Amniotic stem cell (primary cell): ENCODE results near the gene NECTIN4.
"Not testable (repeated sequence)": the region's sequence is repeated elsewhere in the genome, so short reads cannot be mapped to it uniquely, and the experiment has no call there.

Experiments used
- DNase-seq: peaks from one replicate; lab custom pipeline; 2025; lab: John Stamatoyannopoulos, UW

NECTIN4 gene

DNA sequence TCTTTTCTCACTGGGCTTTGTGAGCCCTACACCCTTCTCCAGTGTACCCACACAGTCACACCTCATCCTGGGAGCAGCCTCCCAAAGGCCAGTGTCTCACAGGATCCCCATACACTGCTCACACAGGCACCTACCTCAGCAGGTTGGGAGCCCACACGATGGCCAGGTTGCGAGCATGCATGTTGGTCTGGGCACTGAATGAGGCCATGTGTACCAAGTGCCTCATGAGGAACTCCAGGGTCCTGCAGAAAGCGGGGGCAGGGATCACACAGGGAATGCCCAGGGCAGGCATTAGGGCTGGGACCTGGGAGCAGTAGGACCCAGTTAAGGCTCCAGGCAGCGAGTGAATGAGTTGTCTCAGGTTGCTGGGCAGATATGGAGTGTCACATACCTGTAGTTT, 35.1 kb downstream of the NECTIN4 start:
- DNase-seq: no peak

DNA sequence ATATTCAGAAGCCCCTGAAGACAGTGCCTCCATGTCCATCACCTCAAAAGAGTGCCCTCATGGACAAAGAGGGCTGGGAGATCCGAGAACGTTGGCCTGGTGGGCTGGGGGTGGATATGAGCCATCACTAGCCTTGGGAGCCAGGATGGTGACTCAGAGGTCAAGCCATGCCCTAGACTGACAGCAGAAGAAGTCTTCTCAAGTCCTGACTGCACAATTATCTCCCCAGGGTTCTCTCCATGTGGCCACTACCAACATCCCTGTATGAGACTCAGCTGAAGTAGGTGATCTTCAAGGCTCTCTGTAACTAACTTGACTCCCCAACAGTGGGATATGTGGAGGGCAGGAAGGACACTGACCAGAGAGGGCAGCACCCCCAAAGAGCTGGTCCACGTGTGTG, 36.5 kb downstream of the NECTIN4 start:
- DNase-seq: no peak

DNA sequence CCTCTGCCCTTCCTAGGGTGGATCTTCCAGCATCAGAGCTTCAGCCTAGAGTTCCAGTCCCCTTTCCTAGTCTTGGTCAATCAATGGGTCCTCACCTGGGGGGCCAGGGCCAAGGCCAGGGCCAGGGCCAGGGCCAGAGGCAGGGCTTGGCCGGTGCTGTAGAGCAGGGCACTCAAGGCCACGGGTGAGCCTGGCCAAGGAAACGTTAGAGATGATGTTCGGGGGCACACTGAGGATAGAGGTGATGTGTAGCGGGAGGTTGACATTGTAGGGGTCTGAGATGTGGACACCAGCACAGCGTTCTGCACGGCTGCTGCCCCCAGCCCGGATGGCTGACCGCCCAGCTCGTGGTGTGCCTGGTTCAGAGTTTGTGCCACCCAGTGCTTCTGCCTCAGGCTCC, 38.1 kb downstream of the NECTIN4 start:
- DNase-seq: no peak

DNA sequence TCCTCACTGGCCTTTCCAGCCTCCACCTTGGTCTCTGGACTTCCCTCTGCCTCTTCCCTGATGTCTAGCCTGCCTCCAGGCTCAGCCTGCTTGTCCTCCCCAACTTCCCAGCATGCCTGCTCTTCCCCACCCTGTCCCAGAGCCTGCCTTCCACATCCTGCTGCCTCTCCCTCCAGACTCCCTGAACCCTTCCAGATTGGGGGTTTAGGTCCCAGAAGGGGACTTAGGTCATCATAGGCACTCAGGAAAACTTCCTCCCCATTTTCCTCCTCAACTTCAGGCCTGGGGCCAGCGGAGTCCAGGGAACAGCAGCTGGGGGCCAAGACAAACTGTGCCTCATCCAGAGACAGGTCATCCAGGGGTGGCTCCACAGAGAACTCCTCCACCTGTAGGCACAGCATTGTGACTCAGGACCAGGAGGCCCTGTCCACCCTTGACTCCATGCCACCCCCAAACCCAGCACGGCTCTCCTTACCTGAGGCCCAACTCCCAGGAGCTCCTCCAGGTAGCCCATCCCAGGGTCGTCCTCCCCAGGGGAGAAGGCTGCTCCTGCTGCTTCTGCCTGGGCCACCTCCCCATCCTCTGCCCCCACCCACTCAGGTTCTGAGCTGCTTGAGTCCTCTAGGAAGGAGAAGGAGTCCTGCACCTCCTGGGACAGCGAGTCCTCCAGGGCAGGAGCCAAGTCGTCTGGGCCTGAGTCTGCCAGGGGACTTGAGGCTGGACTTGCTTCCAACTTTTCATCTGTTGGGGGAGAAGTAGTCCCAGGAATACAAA, 40.2 kb downstream of the NECTIN4 start:
- DNase-seq: no peak

DNA sequence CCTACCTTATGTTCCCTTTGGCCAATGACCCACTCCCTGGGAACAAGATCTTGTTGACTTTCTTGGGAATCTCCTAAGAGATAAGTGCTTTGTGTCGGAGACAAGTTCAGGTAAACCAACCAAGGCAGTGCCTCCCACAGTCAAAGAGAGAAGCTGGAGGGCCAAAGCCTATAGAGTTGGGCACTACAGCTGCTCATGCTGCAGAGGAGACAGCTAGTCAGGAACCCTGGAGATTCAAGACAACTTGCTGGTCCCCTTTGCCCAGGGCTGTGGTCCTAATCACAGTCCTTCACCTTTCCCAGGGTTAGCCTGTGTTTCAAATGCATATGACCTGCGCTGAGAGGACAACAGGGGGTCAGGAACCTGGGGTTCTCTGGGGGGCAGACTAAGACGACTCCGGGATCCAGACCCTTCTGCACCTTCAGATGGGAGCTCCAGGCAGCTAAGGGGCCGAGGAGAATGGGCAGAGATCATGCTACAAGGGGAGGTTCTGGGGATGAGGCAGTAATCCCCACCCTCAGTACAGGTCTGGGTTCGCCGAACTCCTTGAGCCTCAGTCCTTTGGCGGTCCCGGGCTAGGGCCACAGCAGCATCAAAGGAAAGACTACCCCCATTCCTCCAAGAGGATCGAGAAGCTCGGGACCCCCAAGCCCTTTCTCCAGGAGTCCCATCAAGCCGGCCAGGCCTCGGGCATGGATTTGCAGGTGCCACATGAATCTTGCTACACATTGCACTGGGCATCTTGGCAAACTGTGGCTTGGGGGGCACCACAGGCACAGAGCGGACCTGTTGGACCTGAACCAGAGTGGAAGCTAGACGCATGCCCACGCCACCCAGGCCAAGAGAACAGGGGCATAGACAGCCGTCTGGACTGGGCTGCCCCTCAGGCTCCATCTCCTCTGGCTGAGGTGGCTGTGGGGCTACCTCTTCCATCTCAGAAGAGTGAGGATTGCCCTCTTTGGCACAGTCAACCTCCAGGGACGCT, 41.6 kb downstream of the NECTIN4 start:
- DNase-seq: no peak

- no peak for DNase-seq
These were observed 42.6 kb downstream of the NECTIN4 start for GRCh38 chr1:161046605-161047228.

DNA sequence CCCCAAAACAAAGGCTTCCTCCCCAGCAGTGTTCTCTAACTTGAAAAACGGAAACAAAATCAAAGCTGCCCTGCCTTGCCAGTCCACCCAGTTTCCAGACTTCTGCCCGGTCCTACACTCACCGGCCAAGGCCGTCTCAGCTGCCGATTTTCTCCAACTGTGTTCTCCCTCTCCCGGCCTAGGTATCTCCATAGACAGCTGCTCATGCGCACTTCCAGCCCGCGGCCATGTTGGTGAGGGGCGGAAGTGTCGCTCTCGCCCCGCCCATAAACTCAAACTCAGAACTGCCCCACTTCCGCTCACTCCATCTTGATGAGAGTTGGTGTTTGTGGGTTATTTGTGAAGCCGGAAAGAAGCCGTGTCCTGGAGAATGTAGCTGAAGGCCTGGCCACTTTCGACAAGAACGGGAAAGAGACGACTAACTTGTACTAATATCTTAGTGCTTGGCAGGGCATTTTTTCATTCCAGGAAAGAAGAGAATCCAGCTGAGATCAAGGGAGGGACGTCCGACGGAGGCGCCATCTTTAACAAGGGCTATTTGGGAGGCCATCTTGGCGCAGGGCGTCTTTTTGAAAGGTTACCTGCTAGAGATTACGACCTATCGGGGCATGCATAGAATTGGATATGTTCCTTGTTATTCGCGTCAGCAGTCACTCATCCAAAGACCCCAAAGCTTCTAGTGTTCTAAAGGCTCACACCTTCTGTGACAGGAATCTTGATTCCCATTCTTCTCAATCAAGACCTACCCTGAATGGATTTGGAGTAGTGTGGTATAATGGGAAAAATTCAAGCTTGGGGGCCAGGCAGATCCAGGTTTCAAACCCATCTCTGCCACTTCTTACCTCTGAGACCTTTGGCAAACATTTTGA, 43.4 kb downstream of the NECTIN4 start, which contains the start of gene USF1:
TSS of gene USF1 (minus strand) at position 242 of the 869 bp plus-strand sequence. CDS start 2,702 bp downstream, outside the sequence.
- DNase-seq: peak; percentile 91

- DNase-seq: no peak
These were observed 44.2 kb downstream of the NECTIN4 start for GRCh38 chr1:161044908-161045735.

DNA sequence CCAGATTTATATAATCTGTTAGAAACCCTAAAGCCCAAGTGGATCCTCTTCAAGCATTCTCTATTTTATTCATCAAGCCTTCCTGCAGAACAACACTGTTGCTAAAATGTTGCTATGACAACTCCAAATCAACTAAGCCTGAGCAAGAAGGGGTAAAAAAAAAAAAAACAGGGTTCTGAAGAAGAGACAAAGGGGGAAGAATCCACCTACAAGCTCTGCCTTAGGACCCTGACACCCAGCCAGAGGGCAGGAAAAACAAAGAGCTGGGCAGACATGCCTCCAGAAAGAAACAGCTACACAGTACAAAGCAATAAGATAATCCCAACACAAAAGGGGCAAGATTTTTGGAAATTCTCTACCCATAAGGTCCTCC, 44.8 kb downstream of the NECTIN4 start:
- DNase-seq: no peak

DNA sequence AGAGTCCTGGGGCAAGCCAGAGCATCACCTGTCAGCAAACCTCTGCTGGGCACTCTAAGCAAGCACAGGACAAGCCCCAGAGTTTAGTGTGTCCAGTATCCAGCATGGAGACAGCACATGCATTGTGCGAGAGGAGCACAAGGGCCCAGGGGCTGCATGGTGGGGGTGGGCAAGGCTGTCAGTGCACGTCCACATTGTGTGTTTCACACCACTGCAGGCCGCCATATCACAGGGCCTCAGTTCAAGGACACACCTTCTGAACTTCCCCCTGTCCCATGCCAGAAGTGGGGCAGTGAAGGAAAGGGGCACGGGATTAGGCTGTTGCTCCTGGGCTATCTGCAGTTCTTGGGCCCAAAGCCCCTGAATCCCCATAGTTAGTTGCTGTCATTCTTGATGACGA, 49.8 kb downstream of the NECTIN4 start:
- no peak for DNase-seq

DNA sequence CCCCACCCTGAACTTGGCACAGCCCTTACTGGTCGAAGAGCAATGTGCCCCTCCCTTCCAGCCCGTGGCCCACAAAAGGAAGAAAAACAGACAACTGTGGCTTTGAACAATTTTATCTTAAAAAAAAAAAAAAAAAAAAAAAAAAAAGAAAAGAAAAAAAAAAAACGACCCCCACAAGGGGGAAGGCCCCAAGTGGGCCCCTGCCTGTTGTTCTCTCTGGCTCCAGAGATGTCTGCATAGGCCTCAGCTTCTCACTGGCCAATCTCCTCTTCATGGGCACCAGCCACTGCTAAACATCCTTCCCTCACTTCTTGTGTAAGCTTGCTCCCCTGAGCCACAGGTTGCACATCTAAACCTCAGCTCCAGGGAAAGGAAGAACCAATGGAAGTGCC, 50.2 kb downstream of the NECTIN4 start:
- no peak for DNase-seq

DNA sequence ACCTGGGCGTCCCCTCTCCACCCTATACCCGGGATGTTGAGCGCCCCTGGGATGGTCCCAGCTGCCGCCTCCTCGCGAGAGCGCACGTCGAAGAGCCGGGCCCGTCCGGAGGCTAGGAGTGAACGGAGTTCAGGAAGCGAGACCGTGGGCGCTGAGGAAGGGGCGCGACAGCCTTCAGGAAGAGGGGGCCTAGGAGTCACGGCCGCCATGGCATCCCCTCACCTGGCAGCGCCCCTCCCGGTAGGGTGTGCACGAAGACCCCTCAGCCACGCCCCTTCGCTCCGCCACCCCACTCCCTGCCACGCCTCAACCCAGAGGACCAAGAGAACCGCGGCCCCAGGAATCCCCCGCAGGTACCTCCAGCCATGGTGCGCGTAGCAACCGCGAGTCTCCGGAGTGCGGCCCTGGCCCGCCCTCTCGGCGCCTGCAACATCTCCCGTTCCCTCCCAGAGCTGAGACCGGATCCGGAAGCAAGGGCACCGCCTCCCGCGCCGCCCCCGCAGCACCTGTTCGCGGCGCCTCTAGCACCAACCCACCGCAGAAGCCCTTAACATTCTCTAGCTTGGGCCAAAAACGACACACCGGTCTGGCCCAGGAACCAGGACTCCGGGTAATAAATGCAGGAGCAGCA, 50.7 kb downstream of the NECTIN4 start, which contains the start of gene TSTD1:
TSS of gene TSTD1 (minus strand) at position 442 of the 631 bp plus-strand sequence. CDS start at position 367, 75 bp downstream.
- DNase-seq: no peak

DNA sequence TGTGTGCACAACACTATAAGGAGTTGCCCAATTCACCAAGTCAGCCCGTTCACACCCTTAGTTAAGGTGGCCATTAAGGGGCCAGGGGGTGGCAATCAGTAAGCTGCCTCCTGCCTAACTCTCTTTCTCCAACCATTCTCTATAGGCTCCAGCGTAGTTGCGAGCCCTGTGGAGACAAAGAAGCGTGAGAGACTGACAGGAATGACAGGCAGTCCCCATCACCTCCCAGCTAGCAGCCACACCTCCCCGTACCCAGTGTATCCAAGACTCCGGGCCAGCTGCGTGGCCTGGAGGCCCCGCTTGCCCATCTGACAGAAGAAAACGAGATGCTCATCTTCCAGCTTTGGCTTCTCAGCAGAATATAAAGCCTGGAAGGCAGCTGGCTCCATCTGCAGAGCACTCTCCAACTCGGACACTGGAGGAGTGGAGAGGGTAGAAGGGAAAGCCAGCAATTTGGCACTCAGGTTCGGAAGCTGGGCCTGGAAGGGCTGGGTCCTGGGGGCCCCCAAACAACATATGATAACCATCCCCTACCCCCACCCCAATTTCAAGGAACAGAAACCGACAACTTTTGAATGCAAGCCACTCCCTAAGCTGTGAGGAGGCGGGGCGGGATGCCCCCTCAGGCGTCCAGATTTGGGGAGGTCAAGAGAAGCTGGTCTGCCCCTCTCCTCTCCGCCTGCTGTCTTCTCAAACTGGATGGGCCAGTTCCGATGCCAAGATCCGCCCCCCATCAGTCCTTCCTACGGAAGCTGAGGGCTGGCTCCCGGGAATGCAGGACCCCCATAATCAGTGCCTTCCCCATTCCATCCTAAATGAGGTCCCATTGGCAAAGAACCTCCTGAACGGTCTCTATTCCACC, 51.5 kb downstream of the NECTIN4 start:
- no peak for DNase-seq

DNA sequence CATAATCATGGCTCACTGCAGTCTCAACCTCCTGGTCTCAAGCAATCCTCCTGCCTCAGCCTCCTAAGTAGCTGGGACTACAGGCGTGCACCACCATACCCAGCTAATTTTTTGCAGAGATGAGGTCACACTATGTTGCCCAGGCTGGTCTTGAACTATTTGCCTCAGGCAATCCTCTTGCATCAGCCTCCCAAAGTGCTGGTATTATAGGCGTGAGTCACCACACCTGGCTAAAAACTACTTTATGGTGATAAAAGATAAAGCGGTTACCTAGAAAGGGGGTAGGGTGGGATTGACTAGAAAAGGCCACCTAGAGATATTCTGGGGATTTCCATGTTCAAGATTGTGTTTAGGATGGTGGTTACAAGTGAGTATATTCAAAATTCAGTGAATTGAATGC, 55.6 kb downstream of the NECTIN4 start:
- no peak for DNase-seq

- no peak for DNase-seq
These were observed 56.9 kb downstream of the NECTIN4 start for GRCh38 chr1:161032409-161032808.

GRCh38 chr1:161031874-161032273, 57.5 kb downstream of the NECTIN4 start:
- no peak for DNase-seq

DNA sequence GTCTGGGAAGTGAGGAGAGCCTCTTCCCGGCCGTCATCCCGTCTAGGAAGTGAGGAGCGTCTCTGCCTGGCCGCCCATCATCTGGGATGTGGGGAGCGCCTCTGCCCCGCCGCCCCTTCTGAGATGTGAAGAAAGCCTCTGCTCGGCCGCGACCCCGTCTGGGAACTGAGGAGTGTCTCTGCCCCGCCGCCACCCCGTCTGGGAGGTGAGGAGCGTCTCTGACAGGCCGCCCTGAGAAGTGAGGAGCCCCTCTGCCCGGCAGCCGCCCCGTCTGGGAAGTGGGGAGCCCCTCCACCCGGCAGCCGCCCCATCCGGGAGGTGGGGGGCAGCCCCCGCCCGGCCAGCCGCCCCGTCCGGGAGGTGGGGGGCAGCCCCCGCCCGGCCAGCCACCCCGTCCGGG, 59.9 kb downstream of the NECTIN4 start:
- not testable (repeated sequence) for DNase-seq

DNA sequence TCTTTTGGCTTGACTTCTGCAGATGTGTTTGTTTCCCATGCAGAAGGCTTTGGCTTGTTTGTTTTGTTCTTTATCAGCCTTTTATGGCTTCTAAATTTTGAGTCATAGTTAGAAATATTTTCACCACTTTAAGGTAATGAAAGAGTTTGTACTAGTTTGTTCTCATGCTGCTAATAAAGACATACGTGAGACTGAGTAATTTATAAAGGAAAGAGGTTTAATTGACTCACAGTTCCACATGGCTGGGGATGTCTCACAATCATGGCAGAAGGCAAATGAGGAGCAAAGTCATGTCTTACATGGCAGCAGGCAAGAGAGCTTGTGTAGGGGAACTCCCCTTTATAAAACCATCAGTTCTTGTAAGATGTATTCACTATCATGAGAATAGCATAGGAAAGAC, 62.4 kb downstream of the NECTIN4 start:
- not testable (repeated sequence) for DNase-seq

GRCh38 chr1:161022432-161022831, 66.9 kb downstream of the NECTIN4 start:
- DNase-seq: not testable (repeated sequence)
